HG03558 (cell line): Measurements from ENCODE around the gene CHST7.
"Not testable (repeated sequence)": the region's sequence is repeated elsewhere in the genome, so short reads cannot be mapped to it uniquely, and the experiment has no call there.

Experiments used
- ATAC-seq: cut with Tn5 transposase; IDR thresholded peaks from one replicate; pipeline ENCODE4 v1.9.1; 2021; ENCODE audit warnings: moderate number of reproducible peaks; ENCODE audit not compliant: unreplicated experiment; ENCODE audit errors: extremely low read depth

The CHST7 gene, protein sequence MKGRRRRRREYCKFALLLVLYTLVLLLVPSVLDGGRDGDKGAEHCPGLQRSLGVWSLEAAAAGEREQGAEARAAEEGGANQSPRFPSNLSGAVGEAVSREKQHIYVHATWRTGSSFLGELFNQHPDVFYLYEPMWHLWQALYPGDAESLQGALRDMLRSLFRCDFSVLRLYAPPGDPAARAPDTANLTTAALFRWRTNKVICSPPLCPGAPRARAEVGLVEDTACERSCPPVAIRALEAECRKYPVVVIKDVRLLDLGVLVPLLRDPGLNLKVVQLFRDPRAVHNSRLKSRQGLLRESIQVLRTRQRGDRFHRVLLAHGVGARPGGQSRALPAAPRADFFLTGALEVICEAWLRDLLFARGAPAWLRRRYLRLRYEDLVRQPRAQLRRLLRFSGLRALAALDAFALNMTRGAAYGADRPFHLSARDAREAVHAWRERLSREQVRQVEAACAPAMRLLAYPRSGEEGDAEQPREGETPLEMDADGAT

DNA sequence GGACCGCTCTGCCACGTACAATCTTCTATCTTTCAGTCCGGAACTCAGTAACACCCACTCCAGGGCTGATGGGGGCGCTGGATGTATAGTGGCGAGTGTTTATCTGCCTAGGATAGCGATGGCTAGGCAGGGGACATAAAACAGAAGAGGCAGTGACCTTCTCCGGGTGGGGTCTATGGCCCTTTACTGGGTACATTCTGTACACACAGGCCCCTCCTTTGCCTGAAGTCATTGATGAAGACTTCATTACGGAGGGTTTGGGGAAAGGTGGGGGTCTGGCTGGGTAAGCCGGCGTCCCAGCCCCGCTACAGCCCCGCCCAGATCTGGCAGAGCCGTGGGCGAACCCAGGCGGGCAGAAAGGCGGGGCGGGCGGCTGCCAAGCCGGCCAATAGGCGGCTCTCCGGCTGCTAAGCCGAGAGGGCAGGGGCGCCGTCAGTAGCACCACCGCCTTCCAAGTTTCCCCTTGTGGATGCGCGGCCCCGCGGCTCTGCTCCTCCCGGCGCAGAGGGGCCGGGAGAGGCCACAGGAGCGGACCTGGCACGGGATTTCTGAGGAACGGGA, at the start of gene CHST7:
Gene CHST7, plus strand, starts transcription at position 435 of the 561 bp plus-strand sequence. CDS start 167 bp downstream, outside the sequence.
- no peak for ATAC-seq

DNA sequence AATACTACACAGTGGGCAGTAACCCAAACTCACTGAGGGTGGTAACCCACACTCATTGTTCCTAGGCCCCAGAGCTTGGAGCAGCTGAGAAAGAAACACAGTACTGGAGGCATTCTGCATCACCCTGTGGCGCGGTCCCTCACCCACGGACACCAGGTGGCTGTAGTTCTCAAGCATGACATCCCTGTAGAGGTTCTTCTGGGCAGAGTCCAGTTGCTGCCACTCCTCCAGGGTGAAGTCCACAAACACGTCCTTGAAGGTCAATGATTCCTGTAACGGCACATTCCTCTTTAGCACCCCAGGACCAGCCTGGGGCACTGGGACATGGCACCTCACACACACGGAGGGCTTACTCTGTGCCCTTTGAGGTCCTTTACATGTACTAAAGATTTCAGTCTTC, 44.9 kb upstream of the CHST7 start:
- not testable (repeated sequence) for ATAC-seq

DNA sequence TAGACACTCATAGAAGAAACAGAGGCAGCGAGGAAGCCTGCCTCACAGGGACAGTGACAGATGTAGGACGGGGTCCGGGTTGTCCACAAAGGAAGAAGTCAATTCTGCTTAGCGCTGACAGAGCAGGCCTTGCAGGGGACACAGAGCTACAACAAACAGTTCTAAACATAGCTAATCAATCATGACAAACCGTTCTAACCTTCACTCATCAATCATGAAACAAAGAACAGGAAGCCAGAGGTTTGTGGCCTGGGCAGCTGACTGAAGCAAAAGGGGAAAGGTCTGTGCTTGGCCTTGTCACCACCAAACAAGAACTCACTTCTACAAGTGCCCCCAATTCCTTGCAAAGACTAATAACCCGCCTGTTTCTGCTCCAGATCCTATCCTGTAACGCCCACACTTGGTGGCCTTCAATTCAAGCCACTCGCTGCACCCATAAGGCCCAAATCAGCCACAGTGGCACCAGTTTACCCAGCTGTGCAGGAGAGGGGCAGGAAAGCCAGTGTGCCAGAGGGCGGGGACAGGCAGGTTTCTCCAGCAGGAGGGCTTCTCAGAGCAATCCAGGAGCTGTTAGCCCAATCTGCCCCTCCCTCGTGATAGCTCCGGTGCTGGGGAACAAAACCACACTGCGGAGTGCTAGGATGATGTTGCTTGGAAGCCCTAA, 43.7 kb upstream of the CHST7 start:
- ATAC-seq = not testable (repeated sequence)

DNA sequence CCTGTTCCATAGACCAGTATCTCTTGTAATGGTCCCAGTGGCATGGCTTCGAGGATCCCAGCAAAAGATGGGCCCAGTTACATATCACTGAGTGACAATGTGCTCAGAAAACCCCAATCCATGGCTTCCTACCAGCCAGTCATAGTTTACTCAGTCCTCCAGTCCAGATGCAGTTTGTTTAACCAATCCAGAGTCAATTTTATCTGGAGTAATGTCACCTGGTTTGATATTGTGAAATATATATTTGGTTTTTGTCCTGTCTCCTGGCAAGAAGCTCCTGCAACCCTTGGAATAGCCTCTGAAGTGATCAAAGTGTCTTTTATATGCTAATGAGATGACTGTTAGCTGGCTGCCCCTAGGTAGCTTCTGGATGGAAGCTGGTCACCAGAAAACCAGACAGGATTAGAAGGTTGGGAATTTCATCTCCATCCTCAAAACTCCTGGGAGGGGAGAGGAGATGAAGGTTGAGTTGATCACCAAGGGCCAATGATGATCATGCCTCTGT, 43.1 kb upstream of the CHST7 start:
- ATAC-seq = not testable (repeated sequence)

DNA sequence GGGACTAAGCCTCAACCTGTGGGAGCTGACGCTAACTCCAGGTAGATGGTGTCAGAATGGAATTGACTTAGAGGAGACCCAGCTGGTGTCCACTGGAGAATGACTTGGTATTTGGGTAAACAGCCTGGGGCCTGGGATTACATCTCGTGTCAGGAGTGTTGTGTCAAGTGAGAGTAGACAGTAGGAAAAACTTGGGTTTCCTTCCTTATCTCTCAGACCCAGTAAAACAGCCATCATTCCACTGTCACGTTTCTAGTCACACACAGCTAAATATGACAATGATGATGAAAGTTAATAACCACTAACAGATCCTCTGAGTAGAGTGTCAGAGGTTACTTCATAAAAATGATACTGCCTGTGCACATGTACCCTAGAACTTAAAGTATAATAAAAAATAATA, 42.1 kb upstream of the CHST7 start:
- ATAC-seq = no peak

DNA sequence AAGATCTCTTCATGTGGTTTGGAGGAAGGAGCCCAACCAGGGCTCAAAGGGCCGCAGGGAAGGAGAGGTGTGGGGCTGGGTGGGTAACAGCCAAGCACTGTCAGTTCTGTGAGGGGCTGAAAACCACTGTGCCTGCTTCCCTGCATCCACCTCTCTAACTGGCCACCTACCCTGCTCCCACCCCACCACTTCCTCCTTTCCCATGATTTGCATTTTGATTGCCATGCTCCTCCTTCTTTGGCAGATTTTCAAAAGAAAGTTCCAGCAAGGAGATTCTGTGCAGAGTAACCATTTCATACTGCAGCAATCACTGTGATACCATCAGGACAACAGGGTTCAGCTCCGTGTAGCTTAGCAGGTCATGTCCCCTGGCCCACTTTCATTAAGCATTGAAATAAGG, 30.1 kb upstream of the CHST7 start:
- ATAC-seq = no peak

DNA sequence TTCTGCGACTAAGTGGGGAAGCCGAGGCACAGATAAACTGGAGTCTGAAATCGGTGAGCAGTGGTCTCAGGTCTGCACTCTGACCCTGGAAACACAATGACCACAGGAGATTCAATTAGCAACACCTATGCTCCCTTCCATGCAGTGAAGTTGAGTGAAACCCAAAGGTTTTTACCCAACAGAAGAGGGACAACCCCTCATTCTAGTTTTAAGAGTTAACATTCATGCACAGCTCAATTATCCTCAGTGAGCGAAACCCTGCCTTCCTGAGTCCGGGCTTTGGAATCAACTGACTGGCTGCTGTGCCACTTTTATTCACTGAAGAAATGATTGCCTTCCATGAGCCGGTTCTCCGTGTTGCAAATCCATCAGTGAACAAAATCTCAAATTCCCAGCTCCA, 29.0 kb upstream of the CHST7 start:
- not testable (repeated sequence) for ATAC-seq

DNA sequence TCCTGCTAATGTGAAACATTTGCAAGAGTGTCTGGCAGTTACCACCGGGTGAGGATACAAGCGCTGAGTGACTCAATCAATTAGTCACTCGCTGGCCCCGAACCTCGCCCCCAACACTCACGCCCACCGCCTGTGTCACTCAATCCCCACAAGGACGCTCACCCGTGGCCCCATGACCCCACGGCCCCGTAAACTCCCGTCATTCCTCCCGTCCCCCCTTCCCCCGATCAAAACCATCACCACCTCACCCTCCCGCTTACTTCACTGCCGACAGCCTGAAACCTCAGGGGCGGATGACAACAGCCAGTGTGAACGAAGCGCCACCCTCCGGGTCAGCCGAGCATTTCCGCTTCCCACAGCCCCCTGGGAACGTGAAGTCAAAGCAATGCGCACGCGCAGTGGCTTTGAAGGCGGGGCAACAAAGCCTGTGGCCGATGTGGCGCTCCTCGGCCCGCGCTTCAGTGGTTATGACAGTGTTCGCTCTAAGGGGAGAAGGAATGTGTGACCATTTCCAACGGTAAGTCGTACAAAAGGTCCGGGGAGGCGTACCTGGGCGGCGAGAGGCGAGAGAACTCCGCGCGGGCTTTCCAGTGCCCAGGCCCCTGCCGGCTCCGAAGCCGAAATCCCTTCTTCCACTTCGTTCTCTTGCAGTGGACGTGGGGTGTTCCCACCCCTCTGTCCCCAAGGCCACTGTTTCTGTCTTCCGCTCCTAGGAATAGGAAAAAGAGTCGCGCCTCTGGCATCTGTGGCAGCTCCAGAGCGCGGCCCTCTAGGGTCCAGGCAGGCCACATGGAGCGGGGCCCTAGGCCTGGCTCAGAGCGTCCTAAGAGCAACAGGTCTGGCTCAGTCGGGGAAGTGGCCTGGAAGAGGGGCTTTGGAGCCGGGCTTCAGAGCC, 28.2 kb upstream of the CHST7 start, which contains the start of gene ZNF674:
Gene ZNF674, minus strand, starts transcription at position 311 of the 895 bp plus-strand sequence. CDS start 3,334 bp downstream, outside the sequence.
- peak; percentile 63 for ATAC-seq

DNA sequence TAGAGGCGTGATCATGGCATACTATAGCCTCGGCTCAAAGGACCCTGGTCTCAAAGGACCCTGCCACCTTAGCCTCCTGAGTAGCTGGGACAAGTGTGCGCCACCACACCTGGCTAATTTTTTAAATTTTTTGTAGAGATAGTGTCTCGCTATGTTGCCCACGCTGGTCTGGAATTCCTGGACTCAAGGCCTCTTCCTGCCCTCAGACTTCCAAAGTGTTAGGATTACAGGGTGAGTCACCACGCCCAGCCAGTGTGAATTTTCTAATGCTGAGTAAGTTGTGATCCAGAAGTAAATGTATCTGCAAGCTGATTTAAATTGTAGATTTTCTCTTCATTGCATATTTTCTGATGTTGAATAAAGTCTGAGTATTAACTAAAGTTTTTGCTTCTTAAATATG, 25.7 kb upstream of the CHST7 start:
- no peak for ATAC-seq

DNA sequence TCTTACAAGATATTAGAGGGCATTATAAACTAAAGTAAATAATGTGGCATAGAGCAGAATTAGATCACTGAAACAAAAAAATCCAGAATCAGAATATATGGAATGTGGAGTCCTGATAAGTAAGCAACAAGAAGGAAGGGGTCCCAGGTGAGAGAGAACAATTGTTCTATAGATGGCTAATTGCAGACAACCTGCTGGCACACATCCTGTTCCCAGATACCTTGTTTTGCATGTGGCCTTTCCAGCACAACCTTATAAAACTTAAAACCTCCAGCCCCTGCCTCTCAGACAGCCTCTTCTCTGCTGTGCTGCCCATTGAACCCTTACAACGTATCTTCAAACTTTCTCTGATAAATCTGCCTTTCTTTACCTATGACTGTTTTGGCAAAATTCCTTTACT, 23.7 kb upstream of the CHST7 start:
- ATAC-seq = no peak

DNA sequence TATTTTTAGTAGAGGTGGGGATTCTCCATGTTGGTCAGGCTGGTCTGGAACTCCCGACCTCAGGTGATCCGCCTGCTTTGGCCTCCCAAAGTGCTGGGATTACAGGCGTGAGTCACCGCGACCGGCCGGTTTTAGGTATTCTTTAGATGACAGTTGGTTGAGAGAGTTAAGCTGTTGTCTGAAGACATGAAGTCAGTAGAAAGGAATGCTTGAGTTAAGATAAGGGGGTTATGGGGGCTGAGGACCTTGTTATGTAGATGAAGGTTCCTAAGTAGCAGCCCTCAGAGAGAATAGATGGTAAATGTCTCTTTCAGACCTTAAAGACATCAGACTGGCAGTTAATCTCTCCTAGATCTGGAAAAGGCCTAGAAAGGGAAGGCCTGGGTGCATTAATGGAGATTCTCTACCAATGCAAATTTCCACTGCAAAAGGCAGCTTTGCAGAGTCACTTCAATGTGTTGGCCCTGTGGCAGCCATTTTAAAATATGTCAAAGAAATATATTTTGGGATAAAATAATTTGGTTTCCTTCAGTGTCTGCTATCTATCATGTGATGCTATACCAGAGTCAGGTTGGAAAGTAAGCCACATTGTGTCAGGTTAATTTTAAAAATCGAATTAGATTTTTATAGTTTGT, 22.0 kb upstream of the CHST7 start:
- ATAC-seq = no peak

DNA sequence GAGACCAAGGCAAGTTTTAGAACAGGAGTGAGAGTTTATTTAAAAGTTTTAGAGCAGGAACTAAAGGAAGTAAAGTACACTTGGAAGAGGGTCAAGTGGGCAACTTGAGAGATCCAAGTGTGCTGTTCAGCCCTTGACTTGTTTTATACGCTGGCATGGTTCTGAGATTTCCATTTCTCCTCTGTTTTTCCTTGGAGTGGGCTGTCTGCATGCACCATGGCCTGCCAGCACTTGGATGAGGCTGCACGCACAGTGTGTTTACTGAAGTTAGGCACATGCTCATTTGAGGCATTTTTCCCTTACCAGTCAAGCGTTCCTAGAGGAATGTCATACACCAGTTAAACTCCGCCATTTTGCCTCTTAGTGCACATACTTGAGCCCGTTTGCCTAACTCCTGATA, 19.6 kb upstream of the CHST7 start:
- no peak for ATAC-seq

DNA sequence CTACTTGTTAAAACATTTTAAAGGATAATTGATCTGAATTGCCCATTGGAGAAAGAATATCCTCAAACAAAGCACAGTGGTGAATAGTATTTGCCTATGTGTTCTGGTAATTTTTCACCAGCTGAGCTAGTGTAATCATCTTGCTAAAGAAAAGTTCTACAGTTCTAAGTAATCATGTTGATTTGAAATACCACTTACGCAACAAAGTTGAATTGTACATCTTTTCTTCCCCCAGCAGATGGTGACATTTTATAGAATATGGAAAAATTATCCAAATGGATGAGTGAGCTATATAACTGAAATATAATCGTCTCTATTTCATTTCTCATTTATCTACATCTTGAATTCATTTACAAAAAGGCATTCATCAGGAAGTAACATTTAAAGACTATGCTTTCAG, 18.6 kb upstream of the CHST7 start:
- no peak for ATAC-seq

DNA sequence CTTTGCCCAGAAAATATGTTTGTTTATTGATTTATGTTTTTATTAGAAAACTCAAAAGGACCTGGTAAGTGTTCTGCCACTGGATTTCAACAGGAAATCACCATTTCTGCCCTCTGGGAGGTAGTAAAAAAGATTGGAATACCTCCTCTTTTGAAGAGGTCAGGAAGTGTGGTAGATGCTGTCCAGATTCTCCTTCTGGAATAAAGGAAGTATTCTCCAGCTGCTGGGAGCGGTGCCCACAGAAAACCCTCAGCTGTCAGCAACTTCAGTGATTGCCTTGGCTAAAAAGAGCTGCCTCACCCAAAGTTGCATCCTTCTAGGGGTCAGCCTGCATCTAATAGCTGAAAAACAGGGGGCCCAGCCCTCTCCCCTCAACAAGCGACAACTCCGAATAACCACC, 14.5 kb upstream of the CHST7 start:
- no peak for ATAC-seq

DNA sequence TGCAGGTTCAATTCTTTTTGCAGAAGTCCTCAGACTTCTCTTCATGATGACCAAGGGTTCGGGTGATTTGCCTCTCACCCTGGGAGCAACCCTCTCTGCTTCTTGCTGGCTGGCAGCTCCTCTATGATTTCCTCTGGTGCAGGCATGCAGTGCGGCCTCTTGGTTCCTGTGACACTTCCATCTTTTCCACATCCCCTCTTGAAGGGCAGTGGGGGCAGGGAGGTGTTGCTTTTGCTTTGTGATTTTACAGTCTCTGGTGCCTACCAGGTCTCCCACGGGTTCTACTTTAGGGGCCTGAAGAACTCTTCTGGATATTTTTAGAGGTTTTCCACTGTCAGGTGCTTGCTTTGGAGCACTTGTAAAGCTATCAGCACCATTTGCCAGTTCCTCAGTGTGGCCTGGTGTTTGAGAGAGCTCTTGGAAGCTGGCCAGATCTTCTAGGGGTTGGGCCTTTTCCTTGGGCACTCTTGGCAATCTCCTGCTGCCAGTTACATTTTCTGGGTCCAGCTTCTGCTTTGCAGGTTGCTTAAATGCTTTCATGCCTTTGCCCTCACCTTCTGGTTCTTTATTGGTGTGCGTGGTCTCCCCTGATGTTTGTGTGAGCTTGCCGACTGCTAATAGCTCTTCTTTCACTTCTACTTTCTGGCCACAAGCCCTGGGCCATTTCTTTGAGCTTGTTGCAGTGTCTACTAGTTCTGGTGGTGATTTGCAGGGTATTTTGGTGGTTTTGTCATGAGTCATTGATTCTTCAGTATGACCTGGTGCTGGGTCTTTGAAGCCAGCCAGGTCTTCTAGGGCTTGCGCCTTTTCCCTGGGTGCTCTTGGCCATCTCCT, 11.5 kb upstream of the CHST7 start:
- peak; percentile 97 for ATAC-seq

DNA sequence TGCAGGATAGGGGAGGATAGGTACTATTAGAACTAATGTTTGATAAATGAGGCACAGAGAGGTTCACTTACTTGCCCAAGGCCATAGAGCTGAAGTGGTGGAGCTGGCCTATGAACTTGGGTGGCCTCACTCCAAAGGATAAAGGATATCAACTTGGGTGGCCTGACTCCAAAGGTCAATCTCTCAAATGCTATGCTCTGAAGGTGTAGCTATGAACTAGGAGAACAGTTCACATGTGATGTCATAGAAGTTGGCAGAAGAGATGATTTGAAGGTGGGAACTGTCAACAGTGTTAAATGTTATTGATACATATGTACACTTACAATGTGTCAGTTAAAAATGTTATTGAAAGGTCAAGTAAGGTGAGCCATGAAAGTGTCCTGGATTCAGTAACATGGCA, 6.2 kb upstream of the CHST7 start:
- ATAC-seq = no peak

DNA sequence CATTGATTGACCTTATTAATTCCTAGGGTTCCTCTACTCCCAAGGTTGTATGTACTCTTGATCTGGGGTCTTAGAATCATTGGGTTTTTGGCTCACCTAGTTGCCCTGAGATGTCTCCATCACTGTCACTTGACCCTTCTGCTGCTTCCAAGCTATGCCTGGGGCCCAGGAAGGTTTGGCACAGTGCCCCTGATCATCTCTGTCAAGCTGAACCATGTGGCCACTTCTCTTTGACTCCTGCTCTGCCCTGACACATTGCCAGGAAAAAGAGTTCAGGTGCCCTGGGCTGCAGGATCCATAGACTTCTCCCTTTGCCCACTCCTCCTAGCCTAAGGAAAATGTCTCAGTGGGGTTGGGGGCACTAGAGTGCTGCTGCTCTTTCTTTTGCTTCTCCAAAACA, 3.9 kb upstream of the CHST7 start:
- ATAC-seq = no peak

DNA sequence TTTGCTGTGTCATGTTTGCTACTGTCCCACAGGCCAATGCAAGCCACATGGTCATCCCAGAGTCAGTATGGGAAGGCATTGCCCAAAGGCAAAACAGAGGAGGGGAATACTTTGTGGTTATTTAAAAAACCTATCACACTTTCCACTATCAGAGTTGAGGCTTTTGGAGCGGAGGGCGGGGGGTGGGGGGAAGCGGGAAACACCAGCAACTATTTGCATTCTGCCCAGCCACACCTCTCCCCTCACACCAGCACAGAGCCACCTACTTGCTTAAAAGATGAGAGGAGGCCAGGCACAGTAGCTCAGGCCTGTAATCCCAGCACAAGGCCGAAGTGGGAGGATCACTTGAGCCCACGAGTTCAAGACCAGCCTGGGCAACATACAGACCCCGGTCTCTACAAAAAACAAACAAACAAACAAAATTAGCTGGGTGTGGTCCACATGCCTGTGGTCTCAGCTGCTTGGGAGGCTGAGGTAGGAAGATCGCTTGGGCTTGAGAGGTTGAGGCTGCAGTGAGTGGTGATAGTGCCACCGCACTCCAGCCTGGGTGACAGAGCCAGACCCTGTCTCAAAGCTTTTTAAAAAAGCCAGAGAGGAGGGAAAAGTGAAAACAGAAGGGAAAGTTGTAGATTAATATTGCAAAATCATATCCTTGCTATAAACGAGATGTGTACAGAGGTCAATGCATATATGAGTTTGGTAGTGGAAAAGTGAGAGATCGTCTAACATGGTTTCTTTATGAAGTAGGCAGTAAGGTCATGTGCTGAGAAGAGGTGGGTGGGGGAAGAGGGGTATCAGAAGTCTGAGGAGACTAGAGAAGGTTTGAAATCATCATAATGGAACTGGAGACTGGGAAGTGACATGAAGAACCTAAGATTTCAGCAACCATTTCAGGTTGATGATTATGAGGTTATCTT, 1.9 kb upstream of the CHST7 start:
- no peak for ATAC-seq
